Astrocyte (in vitro differentiated cells and primary cell): Measurements from ENCODE around the gene CCDC34. TPM values are rescaled to one million over a fixed set of nuclear protein-coding genes. Genes with fewer than 3 reads are reported as not detected.

Source experiments
- DNase-seq: peaks from one replicate; pipeline ENCODE4 v3.0.0-alpha.2; 2010; ENCODE audit warnings: low read depth
- FAIRE-seq: peaks from 2 replicates; lab custom pipeline; 2011; peaks lifted over from hg19 to GRCh38; lab: Jason Lieb, UNC
- H2AFZ ChIP-seq: 2 replicates; pipeline ENCODE4 v1.6.0; 2012; ENCODE audit warnings: low read depth, low read length, inconsistent platforms
- H3K27ac ChIP-seq: 2 replicates; pipeline ENCODE4 v1.5.1; 2011; ENCODE audit warnings: low read depth, low read length, inconsistent platforms
- H3K27me3 ChIP-seq: 2 replicates; pipeline ENCODE4 v1.6.0; 2011; ENCODE audit warnings: low read length, inconsistent platforms; ENCODE audit not compliant: insufficient read depth
- H3K36me3 ChIP-seq: 2 replicates; pipeline ENCODE4 v1.5.1; 2011; ENCODE audit warnings: low read length, inconsistent platforms; ENCODE audit not compliant: insufficient read depth
- H3K4me1 ChIP-seq: 2 replicates; pipeline ENCODE4 v1.5.1; 2011; ENCODE audit warnings: low read length, inconsistent platforms; ENCODE audit not compliant: insufficient read depth
- H3K4me2 ChIP-seq: 2 replicates; pipeline ENCODE4 v1.6.0; 2012; ENCODE audit warnings: low read length, inconsistent platforms
- H3K4me3 ChIP-seq: 2 replicates; pipeline ENCODE4 v1.5.1; 2011; ENCODE audit warnings: low read depth, mild to moderate bottlenecking, low read length, inconsistent platforms; ENCODE audit not compliant: insufficient read depth
- H3K79me2 ChIP-seq: 2 replicates; pipeline ENCODE4 v1.6.0; 2012; ENCODE audit warnings: mild to moderate bottlenecking, low read length, inconsistent platforms; ENCODE audit not compliant: insufficient read depth
- H3K9ac ChIP-seq: 2 replicates; pipeline ENCODE4 v1.6.0; 2012; ENCODE audit warnings: mild to moderate bottlenecking, low read length, inconsistent platforms
- H3K9me3 ChIP-seq: 2 replicates; pipeline ENCODE4 v1.5.1; 2012; ENCODE audit warnings: low read depth, mild to moderate bottlenecking, low read length, inconsistent platforms; ENCODE audit not compliant: insufficient read depth
- H4K20me1 ChIP-seq: 2 replicates; pipeline ENCODE4 v1.6.0; 2012; ENCODE audit warnings: low read length, inconsistent platforms; ENCODE audit not compliant: insufficient read depth
- H3K27ac Mint-ChIP-seq: one replicate; pipeline ENCODE4 v1.8.0; 2021; ENCODE audit warnings: mild to moderate bottlenecking, mixed read lengths; ENCODE audit not compliant: unreplicated experiment
- H3K27me3 Mint-ChIP-seq: one replicate; pipeline ENCODE4 v1.8.0; 2021; ENCODE audit warnings: low read depth, mixed read lengths; ENCODE audit not compliant: unreplicated experiment
- H3K36me3 Mint-ChIP-seq: one replicate; pipeline ENCODE4 v1.8.0; 2021; ENCODE audit warnings: low read depth, mixed read lengths; ENCODE audit not compliant: unreplicated experiment
- H3K4me1 Mint-ChIP-seq: one replicate; pipeline ENCODE4 v1.8.0; 2021; ENCODE audit warnings: low read depth, mixed read lengths; ENCODE audit not compliant: unreplicated experiment
- H3K4me3 Mint-ChIP-seq: one replicate; pipeline ENCODE4 v1.8.0; 2021; ENCODE audit warnings: mild to moderate bottlenecking, moderate library complexity, mixed read lengths; ENCODE audit not compliant: unreplicated experiment
- H3K9me3 Mint-ChIP-seq: one replicate; pipeline ENCODE4 v1.8.0; 2021; ENCODE audit warnings: mild to moderate bottlenecking, mixed read lengths; ENCODE audit not compliant: unreplicated experiment
- EZH2 ChIP-seq: IDR thresholded peaks from 2 replicates; pipeline ENCODE4 v1.6.1; 2012; ENCODE audit warnings: mild to moderate bottlenecking, low read length, inconsistent platforms; ENCODE audit not compliant: insufficient read depth
- total RNA-seq: library from RNA; stranded (reverse); gene quantifications from 2 replicates; pipeline ENCODE4 v1.2.1, GENCODE V29; 2021
- TF ChIP-seq, protein P1 (sequence below): IDR thresholded peaks from 2 replicates; pipeline ENCODE4 v1.5.1; 2011; ENCODE audit warnings: low read depth, mild to moderate bottlenecking, inconsistent platforms, low read length, moderate library complexity; ENCODE audit not compliant: insufficient read depth

Gene CCDC34
- total RNA-seq, 1 donor from 2014 or later: 12.8 TPM

DNA sequence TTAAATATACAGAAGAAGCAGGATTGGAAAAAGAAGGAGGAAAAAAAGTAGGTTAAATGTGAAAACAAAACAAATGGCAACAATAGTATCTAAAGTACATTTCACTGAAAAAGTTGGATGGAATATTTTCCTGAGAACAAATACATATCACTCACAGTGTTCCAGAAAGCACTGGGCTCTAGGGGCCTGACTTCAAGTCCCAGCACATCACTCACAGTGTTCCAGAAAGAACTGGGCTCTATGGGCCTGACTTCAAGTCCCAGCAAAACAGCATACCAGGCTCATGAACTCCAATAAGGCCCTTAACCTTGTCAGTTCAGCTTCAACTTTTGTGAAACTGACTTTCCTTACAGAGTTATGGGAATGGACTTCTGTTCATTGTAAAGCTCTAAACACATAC, 46.0 kb upstream of the CCDC34 start:
- Histone ChIP-seq H3K4me3 (no peak overlapping the region), H3K27me3 (no peaks in the 10 kb centered on the region), H3K9ac (no peak overlapping the region), H3K36me3 (no peaks in the 10 kb centered on the region), H3K4me1 (no peaks in the 10 kb centered on the region), H3K79me2 (peaks cover 32% of the 10 kb centered on the region), H3K9me3 (no peaks in the 10 kb centered on the region), H3K4me2 (no peak overlapping the region), H3K27ac (no peak overlapping the region), H4K20me1 (peaks cover 30% of the 10 kb centered on the region), H2AFZ (no peak overlapping the region)
- no peak for TF ChIP-seq EZH2
- TF ChIP-seq, protein P1, sequence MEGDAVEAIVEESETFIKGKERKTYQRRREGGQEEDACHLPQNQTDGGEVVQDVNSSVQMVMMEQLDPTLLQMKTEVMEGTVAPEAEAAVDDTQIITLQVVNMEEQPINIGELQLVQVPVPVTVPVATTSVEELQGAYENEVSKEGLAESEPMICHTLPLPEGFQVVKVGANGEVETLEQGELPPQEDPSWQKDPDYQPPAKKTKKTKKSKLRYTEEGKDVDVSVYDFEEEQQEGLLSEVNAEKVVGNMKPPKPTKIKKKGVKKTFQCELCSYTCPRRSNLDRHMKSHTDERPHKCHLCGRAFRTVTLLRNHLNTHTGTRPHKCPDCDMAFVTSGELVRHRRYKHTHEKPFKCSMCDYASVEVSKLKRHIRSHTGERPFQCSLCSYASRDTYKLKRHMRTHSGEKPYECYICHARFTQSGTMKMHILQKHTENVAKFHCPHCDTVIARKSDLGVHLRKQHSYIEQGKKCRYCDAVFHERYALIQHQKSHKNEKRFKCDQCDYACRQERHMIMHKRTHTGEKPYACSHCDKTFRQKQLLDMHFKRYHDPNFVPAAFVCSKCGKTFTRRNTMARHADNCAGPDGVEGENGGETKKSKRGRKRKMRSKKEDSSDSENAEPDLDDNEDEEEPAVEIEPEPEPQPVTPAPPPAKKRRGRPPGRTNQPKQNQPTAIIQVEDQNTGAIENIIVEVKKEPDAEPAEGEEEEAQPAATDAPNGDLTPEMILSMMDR: no peak
- FAIRE-seq (peak; percentile 5), DNase-seq (no peak)
- H3K36me3 Mint-ChIP-seq: no peaks in the 10 kb centered on the region
- peaks cover 6% of the 10 kb centered on the region for H3K4me1 Mint-ChIP-seq
- H3K27me3 Mint-ChIP-seq: no peaks in the 10 kb centered on the region
- no peak overlapping the region for H3K27ac Mint-ChIP-seq
- no peaks in the 10 kb centered on the region for H3K9me3 Mint-ChIP-seq
- no peak overlapping the region for H3K4me3 Mint-ChIP-seq

DNA sequence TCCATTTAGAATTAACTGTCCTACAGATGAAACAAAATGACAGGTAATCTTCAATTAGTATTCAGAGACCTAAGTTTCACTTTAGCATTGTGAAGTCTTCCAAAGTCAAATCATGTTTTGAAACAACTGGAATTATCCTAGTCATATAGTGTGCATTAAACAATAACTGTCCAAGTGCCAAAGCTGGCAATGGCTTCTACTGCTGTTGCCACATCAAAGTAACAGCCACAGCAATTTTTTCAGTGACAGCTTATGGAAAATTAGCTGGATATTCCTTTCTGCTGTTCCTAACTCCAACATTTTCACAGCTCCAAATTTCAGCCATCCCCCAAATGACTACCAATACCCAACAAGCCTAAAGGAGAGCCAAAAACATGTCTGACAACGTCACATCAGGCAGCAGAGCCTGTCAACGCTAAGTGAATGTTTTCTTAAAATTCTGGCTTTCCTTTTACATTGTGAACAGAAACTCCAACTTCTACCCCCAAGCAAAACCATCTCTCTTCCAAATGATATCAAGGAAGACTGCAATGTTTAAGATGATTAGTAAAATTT, 45.3 kb upstream of the CCDC34 start:
- Histone ChIP-seq H3K27me3 (no peaks in the 10 kb centered on the region), H3K79me2 (peaks cover 25% of the 10 kb centered on the region), H3K27ac (no peak overlapping the region), H3K4me1 (no peaks in the 10 kb centered on the region), H3K9me3 (no peaks in the 10 kb centered on the region), H3K4me3 (no peak overlapping the region), H3K9ac (no peak overlapping the region), H3K36me3 (no peaks in the 10 kb centered on the region), H2AFZ (no peak overlapping the region), H4K20me1 (peaks cover 22% of the 10 kb centered on the region), H3K4me2 (no peak overlapping the region)
- H3K4me1 Mint-ChIP-seq: peaks cover 6% of the 10 kb centered on the region
- DNase-seq: no peak
- no peaks in the 10 kb centered on the region for H3K27me3 Mint-ChIP-seq
- H3K36me3 Mint-ChIP-seq: no peaks in the 10 kb centered on the region
- peak; percentile 29 for FAIRE-seq
- no peak for TF ChIP-seq EZH2
- TF ChIP-seq, protein P1: no peak
- H3K27ac Mint-ChIP-seq: no peak overlapping the region
- no peak overlapping the region for H3K4me3 Mint-ChIP-seq
- H3K9me3 Mint-ChIP-seq: no peaks in the 10 kb centered on the region
